Measurements from ENCODE around the gene SACM1L.

DNA sequence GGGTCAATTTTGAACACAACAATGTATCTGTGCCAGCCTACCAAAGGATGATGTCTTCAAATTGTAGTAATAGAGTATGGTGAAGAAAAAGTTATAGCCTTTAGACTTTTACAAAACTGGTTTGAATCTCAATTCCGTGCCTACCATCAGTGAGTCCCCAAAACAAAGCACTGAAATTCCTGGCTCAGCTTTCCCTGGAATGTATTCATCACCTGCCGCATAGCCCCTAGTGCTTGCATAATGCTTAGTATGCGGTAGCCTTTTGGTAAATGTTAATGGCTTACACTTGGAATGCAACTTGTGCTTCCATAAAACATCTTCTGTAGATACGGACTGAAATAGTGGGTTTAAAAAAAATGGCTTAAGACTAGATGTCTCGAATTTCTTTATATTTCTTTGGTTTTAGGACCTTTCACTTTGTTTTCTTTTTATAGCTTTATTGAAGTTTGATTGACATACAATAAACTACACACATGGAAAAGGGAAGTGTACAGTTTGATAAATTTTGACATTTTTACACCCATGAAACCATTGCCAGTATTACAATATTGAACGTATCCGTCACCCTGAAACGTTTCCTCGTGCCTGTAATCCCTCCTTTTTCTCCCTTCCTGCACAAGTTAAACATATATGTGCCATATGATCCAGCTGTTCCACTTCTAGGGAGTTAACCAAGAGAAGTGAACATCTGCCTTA lies 12.1 kb downstream of the SACM1L start:
- TF ChIP-seq, protein P1, sequence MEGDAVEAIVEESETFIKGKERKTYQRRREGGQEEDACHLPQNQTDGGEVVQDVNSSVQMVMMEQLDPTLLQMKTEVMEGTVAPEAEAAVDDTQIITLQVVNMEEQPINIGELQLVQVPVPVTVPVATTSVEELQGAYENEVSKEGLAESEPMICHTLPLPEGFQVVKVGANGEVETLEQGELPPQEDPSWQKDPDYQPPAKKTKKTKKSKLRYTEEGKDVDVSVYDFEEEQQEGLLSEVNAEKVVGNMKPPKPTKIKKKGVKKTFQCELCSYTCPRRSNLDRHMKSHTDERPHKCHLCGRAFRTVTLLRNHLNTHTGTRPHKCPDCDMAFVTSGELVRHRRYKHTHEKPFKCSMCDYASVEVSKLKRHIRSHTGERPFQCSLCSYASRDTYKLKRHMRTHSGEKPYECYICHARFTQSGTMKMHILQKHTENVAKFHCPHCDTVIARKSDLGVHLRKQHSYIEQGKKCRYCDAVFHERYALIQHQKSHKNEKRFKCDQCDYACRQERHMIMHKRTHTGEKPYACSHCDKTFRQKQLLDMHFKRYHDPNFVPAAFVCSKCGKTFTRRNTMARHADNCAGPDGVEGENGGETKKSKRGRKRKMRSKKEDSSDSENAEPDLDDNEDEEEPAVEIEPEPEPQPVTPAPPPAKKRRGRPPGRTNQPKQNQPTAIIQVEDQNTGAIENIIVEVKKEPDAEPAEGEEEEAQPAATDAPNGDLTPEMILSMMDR (IDR thresholded peaks at IDR 0.05; ENCODE audit: low read depth, low read length, missing input control) = no peak
- no peak for TF ChIP-seq GABPA (IDR thresholded peaks at IDR 0.05 in 1 of 2, conservative IDR thresholded peaks at IDR 0.05 in 1 of 2)
- TF ChIP-seq JUND (IDR thresholded peaks at IDR 0.05) = no peak
- no peak for TF ChIP-seq TAF1 (conservative IDR thresholded peaks at IDR 0.05)
- no peak for TF ChIP-seq YY1 (IDR thresholded peaks at IDR 0.05)
- no peak for TF ChIP-seq RXRA (IDR thresholded peaks at IDR 0.05)
- TF ChIP-seq RAD21 (IDR thresholded peaks at IDR 0.05) = no peak
- TF ChIP-seq, protein P2, sequence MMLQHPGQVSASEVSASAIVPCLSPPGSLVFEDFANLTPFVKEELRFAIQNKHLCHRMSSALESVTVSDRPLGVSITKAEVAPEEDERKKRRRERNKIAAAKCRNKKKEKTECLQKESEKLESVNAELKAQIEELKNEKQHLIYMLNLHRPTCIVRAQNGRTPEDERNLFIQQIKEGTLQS (IDR thresholded peaks at IDR 0.05) = no peak
- no peak for TF ChIP-seq HNF4A (conservative IDR thresholded peaks at IDR 0.05)
- no peak for TF ChIP-seq FOXA1 (IDR thresholded peaks at IDR 0.05)
- TF ChIP-seq MAX (IDR thresholded peaks at IDR 0.05) = no peak
- TF ChIP-seq, protein P3, sequence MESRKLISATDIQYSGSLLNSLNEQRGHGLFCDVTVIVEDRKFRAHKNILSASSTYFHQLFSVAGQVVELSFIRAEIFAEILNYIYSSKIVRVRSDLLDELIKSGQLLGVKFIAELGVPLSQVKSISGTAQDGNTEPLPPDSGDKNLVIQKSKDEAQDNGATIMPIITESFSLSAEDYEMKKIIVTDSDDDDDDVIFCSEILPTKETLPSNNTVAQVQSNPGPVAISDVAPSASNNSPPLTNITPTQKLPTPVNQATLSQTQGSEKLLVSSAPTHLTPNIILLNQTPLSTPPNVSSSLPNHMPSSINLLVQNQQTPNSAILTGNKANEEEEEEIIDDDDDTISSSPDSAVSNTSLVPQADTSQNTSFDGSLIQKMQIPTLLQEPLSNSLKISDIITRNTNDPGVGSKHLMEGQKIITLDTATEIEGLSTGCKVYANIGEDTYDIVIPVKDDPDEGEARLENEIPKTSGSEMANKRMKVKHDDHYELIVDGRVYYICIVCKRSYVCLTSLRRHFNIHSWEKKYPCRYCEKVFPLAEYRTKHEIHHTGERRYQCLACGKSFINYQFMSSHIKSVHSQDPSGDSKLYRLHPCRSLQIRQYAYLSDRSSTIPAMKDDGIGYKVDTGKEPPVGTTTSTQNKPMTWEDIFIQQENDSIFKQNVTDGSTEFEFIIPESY (IDR thresholded peaks at IDR 0.05) = no peak

All from liver (tissue), 3 donors.